Type B pancreatic cell (in vitro differentiated cells): ENCODE results near the gene ECI1. TPM values are rescaled to one million over a fixed set of nuclear protein-coding genes. Genes with fewer than 3 reads are reported as not detected.

Experiments used
- DNase-seq: peaks from one replicate; pipeline ENCODE4 v3.0.0; 2021; ENCODE audit warnings: mixed read lengths; ENCODE audit not compliant: unreplicated experiment; ENCODE audit errors: extremely low spot score
- H3K27ac Mint-ChIP-seq: 2 replicates; pipeline ENCODE4 v1.8.0; 2021; ENCODE audit warnings: mild to moderate bottlenecking, mixed read lengths
- H3K27me3 Mint-ChIP-seq: 2 replicates; pipeline ENCODE4 v1.8.0; 2021; ENCODE audit warnings: mixed read lengths
- H3K36me3 Mint-ChIP-seq: 2 replicates; pipeline ENCODE4 v1.8.0; 2021; ENCODE audit warnings: mixed read lengths
- H3K4me1 Mint-ChIP-seq: one replicate; pipeline ENCODE4 v1.8.0; 2021; ENCODE audit warnings: mixed read lengths; ENCODE audit not compliant: unreplicated experiment
- H3K4me3 Mint-ChIP-seq: 2 replicates; pipeline ENCODE4 v1.8.0; 2021; ENCODE audit warnings: mild to moderate bottlenecking, mixed read lengths
- H3K9me3 Mint-ChIP-seq: 2 replicates; pipeline ENCODE4 v1.8.0; 2021; ENCODE audit warnings: mixed read lengths
- total RNA-seq: library from RNA; stranded (reverse); gene quantifications from 2 replicates; pipeline ENCODE4 v1.2.1, GENCODE V29; 2021; ENCODE audit warnings: low replicate concordance
- TF ChIP-seq, protein P1 (sequence below): fragments of 200-600 bp; sonication (generic); conservative IDR thresholded peaks from 2 replicates; pipeline ENCODE4 v1.5.0; 2021; ENCODE audit warnings: antibody characterized with exemption, mild to moderate bottlenecking

ECI1 gene
- total RNA-seq, 1 donor from 2014 or later: 72.7 TPM

DNA sequence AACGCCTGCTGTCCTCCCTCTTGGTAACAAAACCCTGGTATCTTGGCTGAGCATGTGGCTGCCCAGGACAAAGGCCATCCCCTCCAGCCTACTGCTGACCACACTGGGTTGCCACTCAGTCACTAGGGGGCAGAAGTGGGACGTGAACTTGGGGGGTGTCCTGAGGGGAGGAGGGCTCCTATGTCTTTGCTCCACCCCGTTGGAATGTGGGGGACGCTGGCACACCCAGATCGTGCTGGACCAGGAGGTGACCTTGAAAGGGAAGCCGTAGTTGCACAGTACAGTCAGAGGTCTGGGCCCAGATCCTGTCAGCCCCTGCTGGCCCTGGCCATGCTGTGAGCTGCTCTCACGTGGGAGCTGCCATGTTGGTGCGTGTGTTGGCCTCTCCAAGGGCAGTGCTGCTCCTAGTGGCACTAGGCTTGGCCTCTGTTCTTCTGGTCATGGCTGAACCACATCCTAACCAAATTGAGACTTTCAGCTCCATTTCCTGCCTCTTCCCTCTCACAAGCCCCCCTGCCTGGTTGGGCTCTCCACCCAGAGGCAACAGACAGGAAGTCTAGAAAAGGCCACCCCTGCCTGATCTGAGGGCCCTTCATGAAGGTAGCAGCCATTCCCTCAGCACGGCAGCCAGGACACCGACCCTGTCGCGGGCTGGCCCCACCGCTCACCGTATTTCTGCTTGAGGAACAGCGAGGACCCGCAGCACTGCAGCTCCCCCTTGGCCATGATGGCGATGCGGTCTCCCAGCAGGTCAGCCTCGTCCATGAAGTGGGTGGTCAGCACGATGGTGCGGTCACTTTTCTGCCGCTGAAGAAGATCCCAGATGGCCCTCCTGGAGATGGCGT is 45.5 kb upstream of the ECI1 start:
- Mint-ChIP-seq H3K4me1 (no peaks in the 10 kb centered on the region), H3K36me3 (no peaks in the 10 kb centered on the region), H3K4me3 (no peak overlapping the region), H3K27me3 (no peaks in the 10 kb centered on the region), H3K27ac (no peak overlapping the region), H3K9me3 (no peaks in the 10 kb centered on the region)
- TF ChIP-seq, protein P1, sequence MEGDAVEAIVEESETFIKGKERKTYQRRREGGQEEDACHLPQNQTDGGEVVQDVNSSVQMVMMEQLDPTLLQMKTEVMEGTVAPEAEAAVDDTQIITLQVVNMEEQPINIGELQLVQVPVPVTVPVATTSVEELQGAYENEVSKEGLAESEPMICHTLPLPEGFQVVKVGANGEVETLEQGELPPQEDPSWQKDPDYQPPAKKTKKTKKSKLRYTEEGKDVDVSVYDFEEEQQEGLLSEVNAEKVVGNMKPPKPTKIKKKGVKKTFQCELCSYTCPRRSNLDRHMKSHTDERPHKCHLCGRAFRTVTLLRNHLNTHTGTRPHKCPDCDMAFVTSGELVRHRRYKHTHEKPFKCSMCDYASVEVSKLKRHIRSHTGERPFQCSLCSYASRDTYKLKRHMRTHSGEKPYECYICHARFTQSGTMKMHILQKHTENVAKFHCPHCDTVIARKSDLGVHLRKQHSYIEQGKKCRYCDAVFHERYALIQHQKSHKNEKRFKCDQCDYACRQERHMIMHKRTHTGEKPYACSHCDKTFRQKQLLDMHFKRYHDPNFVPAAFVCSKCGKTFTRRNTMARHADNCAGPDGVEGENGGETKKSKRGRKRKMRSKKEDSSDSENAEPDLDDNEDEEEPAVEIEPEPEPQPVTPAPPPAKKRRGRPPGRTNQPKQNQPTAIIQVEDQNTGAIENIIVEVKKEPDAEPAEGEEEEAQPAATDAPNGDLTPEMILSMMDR: peak; percentile 47
- no peak for DNase-seq

DNA sequence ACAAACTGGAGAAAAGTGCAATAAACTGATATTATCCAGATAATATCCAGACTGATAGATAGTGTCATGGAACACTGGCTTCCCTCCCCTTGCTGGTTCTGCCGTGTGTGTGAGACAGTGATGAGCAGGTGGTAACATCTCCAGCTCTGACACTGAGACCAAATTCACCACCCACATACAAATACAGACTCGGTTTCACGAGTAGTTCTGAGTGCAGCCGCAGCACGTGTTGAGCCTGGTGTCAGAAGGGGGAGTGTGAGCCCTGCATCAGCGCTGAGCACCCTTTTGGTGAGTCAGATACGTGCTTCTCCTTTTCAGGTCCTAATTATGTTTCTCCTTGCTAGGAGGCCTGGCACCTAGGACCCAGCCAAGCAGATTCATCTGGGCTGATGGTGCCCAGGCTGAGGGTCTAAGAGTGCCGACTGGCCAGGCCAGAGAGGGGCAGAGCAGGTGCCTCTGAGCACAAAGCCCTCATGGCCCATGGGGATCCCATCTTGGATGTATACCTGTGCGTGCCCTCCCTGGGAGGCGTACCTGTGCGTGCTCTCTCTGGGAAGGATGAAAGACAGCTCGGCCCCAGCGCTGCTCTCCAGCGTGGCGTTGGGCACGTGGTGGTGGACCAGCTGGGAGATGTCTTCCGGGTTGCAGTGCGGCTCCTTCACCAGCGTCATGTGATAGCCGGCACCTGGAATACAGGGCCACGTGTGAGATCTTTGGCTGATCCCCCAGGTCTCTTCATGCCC is 43.8 kb upstream of the ECI1 start:
- Mint-ChIP-seq H3K4me1 (no peaks in the 10 kb centered on the region), H3K36me3 (no peaks in the 10 kb centered on the region), H3K9me3 (no peaks in the 10 kb centered on the region), H3K4me3 (no peak overlapping the region), H3K27me3 (no peaks in the 10 kb centered on the region), H3K27ac (no peak overlapping the region)
- no peak for DNase-seq
- TF ChIP-seq, protein P1: no peak

DNA sequence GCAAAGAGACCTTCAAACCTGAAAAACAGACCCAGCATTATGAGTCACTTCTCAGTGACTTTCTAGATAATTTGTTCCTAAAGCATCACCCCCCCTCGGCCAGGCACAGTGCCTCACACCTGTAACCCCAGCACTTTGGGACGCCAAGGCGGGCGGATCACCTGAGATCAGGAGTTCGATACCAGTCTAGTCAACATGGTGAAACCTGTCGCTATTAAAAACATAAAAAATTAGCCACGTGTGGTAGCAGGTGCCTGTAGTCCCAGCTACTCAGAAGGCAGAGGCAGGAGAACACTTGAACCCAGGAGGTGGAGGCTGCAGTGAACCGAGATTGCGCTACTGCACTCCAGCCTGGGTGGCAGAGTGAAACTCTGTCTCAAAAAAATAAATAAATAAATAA is 40.8 kb upstream of the ECI1 start:
- DNase-seq: no peak

DNA sequence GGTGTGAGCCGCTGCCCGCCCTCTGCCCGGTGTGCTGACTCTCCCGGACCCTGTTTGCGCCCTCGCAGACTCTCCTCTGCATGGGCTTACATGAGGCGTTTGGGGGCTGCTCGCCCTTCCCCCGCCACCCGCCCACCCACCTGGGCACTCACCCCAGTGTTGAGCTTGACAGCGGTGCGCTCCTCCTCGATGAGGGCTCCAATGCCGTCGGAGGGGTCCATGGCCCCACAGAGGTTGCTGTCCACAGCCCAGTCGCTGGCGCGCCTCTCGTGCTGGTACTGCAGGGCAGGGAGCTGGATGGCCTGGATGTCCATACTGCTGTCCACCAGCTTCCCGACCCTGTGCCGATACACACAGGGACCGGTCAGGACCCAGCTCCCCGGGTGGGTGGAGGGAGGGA is 37.9 kb upstream of the ECI1 start:
- Mint-ChIP-seq H3K36me3 (no peaks in the 10 kb centered on the region), H3K9me3 (no peaks in the 10 kb centered on the region), H3K27ac (no peak overlapping the region), H3K4me1 (no peaks in the 10 kb centered on the region), H3K27me3 (no peaks in the 10 kb centered on the region), H3K4me3 (no peak overlapping the region)
- TF ChIP-seq, protein P1: no peak
- no peak for DNase-seq

More for the DNA sequence above, 40.8 kb upstream of the ECI1 start:
- no peaks in the 10 kb centered on the region for H3K27me3 Mint-ChIP-seq
- no peaks in the 10 kb centered on the region for H3K9me3 Mint-ChIP-seq
- H3K4me3 Mint-ChIP-seq: no peak overlapping the region
- H3K4me1 Mint-ChIP-seq: no peaks in the 10 kb centered on the region
- TF ChIP-seq, protein P1: no peak
- H3K27ac Mint-ChIP-seq: no peak overlapping the region
- H3K36me3 Mint-ChIP-seq: no peaks in the 10 kb centered on the region

DNA sequence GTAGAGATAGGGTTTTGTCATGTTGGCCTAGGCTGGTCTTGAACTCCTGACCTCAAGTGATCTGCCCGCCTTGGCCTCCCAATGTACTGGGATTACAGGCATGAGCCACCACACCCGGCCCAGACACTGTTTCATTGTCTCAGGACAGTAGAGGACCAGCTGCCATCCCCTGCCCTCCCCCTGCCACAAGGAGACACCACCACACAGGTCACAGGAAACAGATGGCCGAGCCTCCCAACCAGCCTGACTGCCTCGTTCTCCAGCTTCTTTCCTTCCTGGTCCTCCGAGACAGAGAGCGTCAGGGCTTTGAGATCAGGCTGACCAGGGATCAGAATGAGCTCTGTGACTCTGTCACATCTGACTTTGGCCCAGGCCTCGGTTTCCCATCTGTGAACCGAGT is 37.3 kb upstream of the ECI1 start:
- no peak for DNase-seq

More for the DNA sequence above, 37.3 kb upstream of the ECI1 start:
- H3K27ac Mint-ChIP-seq: no peak overlapping the region
- TF ChIP-seq, protein P1: no peak
- H3K4me1 Mint-ChIP-seq: no peaks in the 10 kb centered on the region
- H3K9me3 Mint-ChIP-seq: no peaks in the 10 kb centered on the region
- H3K36me3 Mint-ChIP-seq: no peaks in the 10 kb centered on the region
- peaks cover under 1% of the 10 kb centered on the region for H3K27me3 Mint-ChIP-seq
- no peak overlapping the region for H3K4me3 Mint-ChIP-seq
